Esophagus muscularis mucosa (tissue), 3 donors: ENCODE data around the gene AK6.
"Not testable (repeated sequence)": the region's sequence is repeated elsewhere in the genome, so short reads cannot be mapped to it uniquely, and the experiment has no call there.

Experiments used
- CTCF ChIP-seq, 3 experiments: fragments of 200-600 bp in 2 of 3; fragments of 450-650 bp in 1 of 3; sonication (generic) in 2 of 3; IDR thresholded peaks; one replicate each; pipeline ENCODE4 v1.5.1; 2017 to 2019; ENCODE audit warnings: antibody characterized with exemption in 3 of 3, mild to moderate bottlenecking in 2 of 3, moderate library complexity in 1 of 3
- POLR2A ChIP-seq: fragments of 450-650 bp; IDR thresholded peaks from one replicate; pipeline ENCODE4 v1.6.1; 2017; ENCODE audit warnings: antibody characterized with exemption, moderate library complexity, mild to moderate bottlenecking, low read depth
- POLR2AphosphoS5 ChIP-seq, 2 donors: sonication (generic); formaldehyde crosslinking; IDR thresholded peaks; one replicate each; pipeline ENCODE4 v1.6.1; 2017; ENCODE audit warnings: antibody characterized with exemption in 2 of 2

DNA sequence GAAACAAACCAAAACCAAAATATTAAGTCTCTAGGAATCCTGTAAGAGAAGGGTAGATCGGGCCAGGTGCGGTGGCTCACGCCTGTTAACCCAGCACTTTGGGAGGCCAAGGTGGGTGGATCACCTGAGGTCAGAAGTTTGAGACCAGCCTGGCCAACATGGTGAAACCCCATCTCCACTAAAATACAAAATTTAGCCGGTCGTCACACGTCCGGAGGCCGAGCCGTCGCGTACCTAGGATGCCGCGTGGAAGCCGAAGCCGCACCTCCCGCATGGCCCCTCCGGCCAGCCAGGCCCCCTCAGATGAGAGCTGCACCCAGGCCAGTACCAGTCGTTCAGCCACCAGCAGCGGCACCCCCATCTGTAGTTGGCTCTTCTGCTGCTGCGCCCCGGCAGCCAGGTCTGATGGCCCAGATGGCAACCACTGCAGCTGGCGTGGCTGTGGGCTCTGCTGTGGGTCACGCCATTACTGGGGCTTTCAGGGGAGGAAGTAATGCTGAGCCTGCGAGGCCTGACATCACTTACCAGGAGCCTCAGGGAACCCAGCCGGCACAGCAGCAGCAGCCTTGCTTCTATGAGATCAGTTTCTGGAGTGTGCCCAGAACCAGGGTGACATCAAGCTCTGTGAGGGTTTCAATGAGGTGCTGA is 35.5 kb downstream of the AK6 start:
- TF ChIP-seq POLR2AphosphoS5 (IDR thresholded peaks at IDR 0.05); POLR2A; CTCF (IDR thresholded peaks at IDR 0.05): not testable (repeated sequence)
